ENCODE data around the gene ARHGAP1.

DNA sequence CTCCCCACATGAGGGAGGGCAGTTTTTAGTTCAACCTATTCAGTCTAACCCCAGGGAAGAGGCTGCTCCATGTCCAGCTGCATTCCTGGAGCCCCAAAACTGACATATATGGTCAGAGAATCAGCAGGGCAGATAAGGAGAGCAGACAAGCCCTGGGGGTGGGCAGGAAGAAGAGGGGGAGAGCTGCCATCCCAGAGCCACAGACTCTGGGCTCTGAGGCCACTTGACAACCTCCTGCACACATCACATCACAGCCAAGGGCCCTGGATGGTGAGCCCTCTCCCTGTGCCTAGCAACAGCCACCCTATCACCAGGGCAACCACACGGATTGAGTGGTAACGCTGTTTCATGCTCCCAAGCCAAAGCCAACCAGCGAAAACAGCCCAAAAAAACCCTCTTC, 3.1 kb downstream of the ARHGAP1 start:
- TF ChIP-seq CTCF (IDR thresholded peaks at IDR 0.05) (no peak), POLR2A (IDR thresholded peaks at IDR 0.05) (no peak)

Data from vagina (tissue), 2 donors.